GM19099 (cell line): ENCODE measurements around the gene KLHL29.

Experiments used
- POLR2A ChIP-seq: IDR thresholded peaks from 3 replicates; pipeline ENCODE4 v1.6.1; 2011; ENCODE audit warnings: low read depth; ENCODE audit not compliant: insufficient read length; ENCODE audit errors: extremely low read depth

Gene KLHL29

DNA sequence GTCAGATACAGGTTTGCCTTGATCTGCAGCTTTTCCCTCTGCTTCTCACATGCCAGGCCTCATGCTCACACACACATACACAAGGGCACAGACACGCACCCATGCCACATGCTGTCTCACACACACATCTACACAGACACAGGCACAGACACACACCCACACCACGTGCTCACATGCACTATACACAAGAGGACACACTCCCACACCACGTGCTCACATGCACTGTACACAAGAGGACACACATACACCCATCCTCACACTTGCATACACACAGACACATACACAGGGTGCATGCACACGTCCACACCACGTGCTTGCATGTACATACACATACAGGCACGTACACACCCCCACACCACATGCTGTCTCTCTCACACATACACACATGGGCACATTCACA is 288.1 kb downstream of the KLHL29 start:
- TF ChIP-seq POLR2A: no peak

DNA sequence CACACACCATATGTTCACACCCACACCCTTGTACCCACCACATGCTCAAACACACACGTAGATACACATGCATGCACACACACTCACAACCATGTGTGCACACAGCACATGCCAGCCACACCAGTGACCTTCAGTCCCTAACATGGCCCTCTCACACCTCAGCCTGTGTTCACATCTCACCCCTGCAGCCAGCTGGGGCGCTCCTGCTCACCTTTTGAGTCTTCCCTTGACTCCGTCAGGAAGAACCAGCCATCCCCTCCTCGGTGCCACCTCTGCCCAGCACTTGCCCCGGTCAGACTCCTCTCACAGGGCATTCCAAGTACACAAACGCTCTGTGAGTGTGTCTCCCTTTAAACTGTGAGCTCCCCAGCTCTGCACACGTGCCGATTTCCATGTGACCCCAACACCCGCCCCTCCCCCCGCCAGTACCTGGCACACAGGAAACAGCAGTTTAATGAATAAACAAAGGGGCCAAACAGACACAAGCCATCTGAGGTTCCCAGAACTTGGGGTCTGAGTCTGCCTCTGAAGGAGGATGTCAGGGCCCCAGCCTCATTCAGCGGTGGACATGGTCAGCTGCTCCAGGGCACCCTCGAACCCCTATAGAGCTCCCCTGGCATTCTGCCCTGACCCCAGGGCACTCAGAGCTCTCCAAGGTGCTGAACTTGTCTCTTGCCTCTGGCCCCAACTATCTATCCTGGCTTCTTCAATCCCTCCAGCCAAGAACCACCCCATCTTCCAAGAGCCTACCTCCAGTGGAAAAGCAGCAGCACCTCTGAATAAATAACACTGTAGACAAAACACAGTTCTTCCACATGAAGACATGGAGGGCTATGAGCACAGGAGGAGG is 289.1 kb downstream of the KLHL29 start:
- TF ChIP-seq POLR2A: no peak

DNA sequence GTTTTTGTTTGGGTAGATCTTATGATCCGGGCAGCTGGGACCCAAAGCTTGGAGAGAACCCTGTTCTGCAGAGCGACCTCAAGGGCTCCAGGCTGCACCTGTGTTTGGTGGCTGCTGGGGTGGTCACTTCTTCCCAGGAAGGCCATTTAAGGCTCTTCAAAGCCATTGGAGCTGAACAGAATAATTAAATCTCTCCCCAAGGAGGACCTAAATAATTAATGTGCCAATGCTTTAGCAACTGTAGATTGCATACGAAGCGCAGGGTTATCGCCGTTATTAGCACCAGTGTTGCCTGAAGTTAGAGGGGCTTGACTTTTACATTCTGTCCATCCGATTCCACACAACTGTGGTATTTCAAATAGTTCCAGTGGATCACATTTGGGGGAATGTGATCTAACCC is 290.5 kb downstream of the KLHL29 start:
- no peak for TF ChIP-seq POLR2A

DNA sequence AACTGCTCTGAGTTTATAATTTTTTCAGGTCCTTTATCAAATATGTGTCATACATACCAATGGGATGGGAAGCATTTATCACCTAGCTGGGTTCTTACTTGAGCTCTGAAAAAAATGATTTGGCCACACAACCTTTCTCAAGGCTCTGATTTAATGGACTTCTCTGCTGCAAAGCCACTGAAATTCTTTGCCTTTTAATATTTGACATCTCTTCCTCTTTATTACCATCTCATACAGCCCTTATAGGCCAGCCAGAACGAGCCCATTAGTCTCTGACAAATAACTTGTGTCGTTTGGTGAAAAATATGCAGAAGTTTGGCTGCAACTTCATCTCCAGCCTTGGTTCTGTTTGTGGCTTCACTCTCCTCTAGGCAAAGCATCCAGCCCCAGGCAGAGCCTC is 292.9 kb downstream of the KLHL29 start:
- TF ChIP-seq POLR2A: no peak

DNA sequence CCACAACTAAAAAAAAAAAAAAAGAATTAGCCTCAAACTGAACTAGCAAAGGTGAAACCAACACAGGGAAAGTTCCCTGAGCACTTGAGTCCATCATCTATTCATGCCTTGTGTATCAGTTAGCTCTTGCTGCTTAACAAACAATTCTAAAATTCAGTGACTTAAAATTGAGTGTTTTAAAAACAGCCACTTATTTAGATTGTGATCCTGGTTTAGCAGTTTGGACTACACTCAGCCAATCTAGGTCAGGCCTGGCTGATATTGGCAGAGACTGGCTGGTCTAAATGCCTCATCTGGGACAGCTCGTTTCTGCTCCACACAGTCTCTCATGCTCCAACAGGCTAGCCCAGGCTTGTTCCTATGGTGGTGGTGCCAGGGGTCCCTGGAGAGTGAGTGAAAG is 294.1 kb downstream of the KLHL29 start:
- no peak for TF ChIP-seq POLR2A

DNA sequence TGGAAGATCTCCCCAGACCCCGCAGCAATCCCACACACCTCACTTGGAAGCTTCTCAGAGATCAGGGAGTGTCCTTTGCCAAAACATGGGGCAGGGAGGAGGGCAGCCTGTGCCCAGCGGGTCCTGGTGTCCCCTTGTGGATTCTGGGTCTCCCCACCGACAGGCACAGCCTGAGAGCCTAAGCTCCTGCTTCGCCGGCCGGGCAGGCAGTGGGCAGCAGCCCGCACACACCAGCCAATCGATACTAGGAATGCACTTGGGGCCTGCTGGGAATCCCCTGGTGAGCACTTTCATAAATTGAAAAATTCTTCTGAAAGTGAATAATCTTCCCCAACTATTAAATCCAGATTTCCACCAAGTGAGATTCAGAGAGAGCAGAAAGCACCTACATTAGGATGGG is 296.0 kb downstream of the KLHL29 start:
- TF ChIP-seq POLR2A: no peak

DNA sequence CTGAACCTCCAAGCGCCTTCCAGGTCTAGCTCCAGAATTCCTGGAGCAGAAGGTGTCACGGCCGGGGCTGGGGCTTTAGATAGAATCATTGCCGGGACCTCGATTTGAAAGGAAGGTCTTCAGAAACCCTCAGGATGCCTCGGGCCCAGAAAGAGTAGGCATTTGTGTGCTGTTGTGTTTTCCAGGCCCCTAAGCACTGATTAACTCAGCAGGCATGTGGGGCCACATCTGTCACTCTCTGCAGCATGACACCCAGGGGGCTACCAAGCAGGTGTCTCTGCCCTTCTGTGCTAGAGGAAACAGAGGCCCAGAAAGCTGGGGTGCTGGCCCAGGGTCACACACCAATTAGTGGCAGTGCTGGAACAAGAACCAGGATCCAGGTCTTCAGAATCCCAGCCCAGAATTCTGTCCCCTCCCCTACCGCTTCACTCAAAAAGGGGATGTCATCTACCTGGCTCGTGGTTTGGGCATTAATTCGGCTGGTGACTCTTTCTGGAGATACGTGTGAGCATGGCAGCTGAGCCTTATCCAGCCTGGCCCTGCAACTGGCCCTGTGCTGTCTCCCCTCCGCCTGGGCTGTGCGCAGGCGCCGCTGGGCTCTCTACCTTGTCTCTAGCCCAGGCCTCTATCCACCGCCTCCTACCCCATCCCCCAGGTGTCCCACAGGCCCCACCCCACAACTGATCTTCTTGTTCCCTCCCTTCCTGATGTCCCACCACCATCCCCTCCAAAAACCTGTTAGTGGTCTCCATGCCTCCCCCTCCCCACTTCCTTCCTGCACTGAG is 296.6 kb downstream of the KLHL29 start:
- TF ChIP-seq POLR2A: no peak

DNA sequence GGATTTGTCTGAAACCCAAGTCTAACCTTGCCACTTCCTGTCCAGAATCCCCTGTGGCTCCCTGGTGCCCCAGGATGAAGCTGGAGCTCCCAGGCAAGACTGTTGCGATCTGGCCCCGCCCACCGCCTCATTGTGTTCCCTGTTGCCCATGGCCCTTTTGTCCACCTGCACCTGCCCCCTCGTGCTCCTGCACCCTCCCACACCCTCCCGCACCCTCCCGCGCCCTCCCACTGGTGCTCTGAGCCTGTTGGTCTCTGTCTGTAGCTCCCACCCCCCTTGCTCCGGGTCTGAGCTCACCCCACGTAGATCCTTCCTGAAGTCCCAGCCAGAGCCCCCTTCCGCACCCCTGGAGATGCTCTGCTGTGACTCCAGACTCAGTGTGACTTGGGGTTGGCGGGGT is 297.5 kb downstream of the KLHL29 start:
- TF ChIP-seq POLR2A: no peak

DNA sequence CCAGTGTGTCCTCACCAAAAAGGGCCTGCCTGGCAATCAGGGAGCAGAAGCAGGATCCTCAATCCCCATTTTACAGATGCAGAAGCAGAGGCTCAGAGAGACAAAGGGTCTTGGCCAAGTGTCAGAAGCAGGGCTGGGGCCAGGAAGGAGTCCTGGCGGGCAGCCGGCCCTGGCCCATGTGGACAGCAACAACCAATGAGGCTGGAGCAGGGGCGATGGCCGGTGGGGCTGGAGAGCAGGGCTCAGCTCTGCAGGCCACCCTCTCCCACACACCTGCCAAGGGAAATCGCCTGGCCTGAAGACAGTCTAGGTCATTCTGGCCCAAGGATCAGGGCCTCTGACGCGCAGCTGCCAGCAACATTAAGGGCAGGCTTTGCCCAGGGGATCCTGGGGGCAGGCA is 298.0 kb downstream of the KLHL29 start:
- no peak for TF ChIP-seq POLR2A

DNA sequence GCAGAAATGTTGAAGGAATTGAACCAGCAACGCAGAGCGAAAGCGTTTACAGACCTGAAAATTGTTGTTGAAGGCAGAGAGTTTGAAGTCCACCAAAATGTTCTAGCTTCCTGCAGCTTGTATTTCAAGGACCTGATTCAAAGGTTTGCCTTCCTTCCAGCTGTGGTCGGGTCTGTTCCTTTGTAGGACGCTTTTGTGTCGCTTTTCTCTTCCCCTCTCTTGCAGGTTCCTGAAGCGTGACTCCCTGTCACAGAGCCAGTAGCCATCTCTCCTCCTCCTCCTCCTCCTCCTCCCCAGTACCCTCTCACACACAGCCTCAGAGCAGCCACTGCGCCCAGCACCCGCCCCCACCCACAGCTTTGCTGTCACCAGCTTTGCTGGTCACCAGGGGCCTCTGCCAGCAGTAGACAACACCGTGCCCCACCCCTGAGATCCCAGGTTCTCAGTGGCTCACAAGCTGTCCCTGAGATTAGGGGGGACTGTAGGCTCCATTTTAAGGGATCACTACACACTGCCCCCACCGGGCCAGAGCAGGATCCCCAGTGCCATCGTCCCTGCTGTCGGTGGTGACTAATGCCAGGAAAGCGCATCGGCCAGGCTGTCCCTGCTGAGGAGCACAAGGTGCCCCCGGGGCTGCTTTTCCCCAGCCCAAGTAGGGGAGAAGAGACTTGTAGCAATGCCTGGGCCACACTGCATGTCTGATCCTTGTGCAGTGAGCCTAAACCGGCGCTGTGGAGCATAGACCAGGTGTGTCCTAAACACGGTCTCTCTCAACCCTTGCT is 299.6 kb downstream of the KLHL29 start:
- no peak for TF ChIP-seq POLR2A

DNA sequence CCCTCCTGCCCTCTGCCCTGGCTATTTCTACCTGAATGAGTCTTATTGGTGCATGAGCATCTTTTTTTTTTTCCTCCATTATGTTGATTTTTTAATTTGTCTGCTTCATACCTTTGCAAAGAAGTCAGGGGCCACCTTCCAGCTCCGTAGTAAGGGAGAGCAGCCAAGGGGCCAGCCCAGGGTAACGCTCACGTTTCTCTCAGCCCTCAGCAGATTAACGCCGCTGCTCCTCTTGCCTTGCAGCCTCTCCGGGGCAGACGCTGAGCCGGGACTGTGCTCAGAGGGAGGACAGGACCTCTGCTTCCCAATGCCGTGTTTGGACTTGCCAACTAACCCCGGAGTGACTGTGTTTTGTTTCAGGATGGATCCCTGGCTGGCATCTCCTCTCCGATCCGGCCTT is 300.2 kb downstream of the KLHL29 start:
- TF ChIP-seq POLR2A: no peak

DNA sequence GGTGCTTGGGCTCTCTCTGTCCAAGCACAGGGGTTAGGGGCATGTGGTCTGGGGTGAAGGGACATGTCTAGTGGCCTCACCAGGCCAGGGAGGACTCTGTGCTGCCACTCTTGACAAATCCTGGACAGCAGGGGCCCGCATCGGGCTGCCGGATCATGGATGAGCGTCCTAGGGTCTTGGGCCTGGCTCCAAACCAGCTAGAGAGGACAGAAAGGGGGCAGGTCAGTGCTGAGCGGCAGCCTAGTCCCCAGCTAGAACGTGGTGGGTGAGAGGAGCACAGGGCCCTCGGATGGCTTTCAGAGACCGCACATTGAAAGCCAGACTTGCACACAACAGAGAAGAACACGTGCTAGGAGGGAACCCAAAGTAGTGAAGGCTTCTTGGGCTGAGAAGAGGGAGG is 300.7 kb downstream of the KLHL29 start:
- no peak for TF ChIP-seq POLR2A

DNA sequence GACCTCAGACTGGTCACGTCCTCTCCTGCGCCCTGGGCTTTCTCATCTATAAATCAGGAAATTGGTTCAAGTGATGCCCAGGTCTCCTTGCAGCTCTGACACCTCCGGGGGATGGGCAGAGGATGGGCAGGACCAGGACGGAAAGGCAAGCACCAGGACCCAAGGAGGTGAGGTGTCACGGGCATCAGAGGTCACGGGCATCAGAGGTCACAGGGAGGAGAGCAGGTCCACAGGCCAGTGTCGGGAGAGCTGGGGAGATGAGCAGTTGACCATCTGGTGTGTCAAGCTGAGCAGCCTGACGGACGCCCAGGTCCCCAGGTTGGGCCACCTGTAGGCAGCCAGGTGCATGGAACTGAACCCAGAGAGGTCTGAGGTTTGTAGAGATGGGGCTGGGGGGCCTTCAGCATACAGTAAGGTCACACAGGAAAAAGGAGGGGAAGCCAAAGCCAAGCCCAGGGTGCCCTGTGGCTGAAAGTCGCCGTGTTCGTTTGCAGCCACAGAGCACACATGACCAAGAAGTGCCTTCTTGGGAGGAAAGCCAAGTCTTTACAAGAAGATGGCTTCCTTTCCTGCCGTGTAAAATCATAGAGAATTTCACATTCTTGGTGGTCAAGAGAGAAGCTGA is 301.5 kb downstream of the KLHL29 start:
- no peak for TF ChIP-seq POLR2A

DNA sequence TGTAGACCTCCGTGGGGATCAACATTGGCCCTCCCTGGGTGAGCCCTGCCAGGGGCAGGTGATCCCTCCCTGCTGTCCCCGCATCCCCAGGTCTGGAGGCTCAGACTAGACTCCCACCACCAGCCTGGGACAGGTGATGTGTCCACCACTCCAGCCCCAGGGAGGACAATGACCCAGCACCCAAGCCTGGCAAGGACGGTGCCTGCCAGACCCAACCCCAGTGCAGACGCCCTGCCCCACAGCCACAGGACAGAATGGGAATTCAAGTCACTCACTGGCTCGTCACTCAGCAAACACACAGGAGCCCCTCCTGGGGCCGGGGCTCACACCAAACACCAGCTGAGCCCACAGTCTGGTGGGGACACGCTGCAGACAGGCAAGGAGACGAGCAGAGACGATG is 302.2 kb downstream of the KLHL29 start:
- TF ChIP-seq POLR2A: no peak

DNA sequence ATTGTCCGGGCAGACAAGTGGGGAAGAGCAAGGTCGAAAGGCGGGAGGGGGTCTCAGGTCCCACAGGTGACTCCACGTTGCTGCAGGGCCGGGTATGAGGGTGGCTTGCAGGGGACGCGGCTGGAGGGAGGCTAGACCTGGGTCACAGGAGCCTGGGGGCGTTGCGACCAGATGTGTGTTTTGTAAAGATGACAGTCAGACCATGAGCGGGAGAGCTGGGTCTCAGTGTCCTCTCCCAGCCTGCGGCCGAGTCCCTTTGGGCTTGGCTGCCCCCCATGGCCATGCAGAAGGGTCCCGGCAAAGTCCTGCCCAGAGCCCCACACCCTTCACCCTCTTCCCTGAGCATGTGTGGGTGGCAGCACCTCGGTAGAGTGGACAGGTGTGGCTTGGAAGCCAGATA is 302.7 kb downstream of the KLHL29 start:
- no peak for TF ChIP-seq POLR2A
